ENCODE measurements around the gene ZFPM1. TPM values are rescaled to one million over a fixed set of nuclear protein-coding genes. Genes with fewer than 3 reads are reported as not detected.
A peak's percentile ranks its signal among the peaks of the same experiment; 100 is the strongest.
"Not testable (repeated sequence)": the region's sequence is repeated elsewhere in the genome, so short reads cannot be mapped to it uniquely, and the experiment has no call there.

The ZFPM1 gene
- total and polyA plus RNA-seq, 2 of the 8 experiments (the other 6 are each of a cell fraction or from before 2014, with no cell fraction given) = 0.74 to 4.8 TPM

DNA sequence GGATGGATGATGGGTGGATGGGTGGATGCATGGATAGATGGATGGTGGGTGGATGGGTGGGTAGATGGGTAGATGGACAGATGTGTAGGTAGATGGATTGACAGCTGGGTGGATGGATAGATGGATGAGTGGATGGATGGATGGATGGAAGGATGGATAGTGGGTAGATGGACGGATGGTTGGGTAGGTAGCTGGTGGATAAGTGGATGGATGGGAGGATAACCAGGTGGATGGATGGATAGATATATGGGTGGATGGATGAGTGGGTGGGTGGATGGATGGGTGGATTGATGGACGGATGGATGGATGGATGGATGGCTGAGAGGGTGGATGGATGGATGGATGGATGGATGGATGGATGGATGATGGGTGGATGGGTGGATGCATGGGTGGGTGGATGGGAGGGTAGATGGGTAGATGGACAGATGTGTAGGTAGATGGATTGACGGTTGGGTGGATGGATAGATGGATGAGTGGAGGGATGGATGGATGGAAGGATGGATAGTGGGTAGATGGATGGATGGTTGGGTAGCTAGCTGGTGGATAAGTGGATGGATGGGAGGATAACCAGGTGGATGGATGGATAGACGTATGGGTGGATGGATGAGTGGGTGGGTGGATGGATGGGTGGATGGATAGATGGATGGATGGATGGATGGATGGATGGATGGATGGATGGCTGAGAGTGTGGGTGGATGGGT is 65.5 kb downstream of the ZFPM1 start:
- CTCF ChIA-PET (ENCODE audit: partially characterized antibody) = interaction anchor here (1.1 kb wide), 1 partner anchor 48 kb away, joined by 3 read pairs; no protein-coding TSS in a partner anchor
- H3K79me1 ChIP-seq (ENCODE audit: low read depth, low read length); H2BK120ac ChIP-seq (replicated peaks; ENCODE audit: low read depth, low read length); H3K14ac ChIP-seq (ENCODE audit: insufficient read length); H2BK5ac ChIP-seq (ENCODE audit: low read depth, low read length); FAIRE-seq; H3K27me3 ChIP-seq (replicated peaks in 1 of 4; ENCODE audit: control insufficient read depth in 3 of 4, extremely low read depth in 1 of 4, insufficient read depth in 3 of 4, low read length in 3 of 4); H3K27ac ChIP-seq (ENCODE audit: low read depth, low read length); H3K9me3 ChIP-seq (ENCODE audit: insufficient read depth in 2 of 2, low read depth in 1 of 2, low read length in 1 of 2); H4K5ac ChIP-seq (ENCODE audit: insufficient read length, low read depth, low read length); H3K23ac ChIP-seq (ENCODE audit: insufficient read length); DNase-seq (ENCODE audit: low read depth in 1 of 2, low spot score in 2 of 2); H3K9ac ChIP-seq (replicated peaks in 1 of 4; ENCODE audit: extremely low read depth in 1 of 4, low read depth in 3 of 4, low read length in 3 of 4); H2AFZ ChIP-seq (ENCODE audit: low read length); H3K79me2 ChIP-seq (ENCODE audit: control insufficient read depth in 1 of 2, insufficient read depth in 2 of 2, low read length in 2 of 2); H4K91ac ChIP-seq (replicated peaks; ENCODE audit: insufficient read length, low read length); H2AK5ac ChIP-seq (ENCODE audit: low read depth, low read length); H2BK20ac ChIP-seq (ENCODE audit: low read length); H3K4me1 ChIP-seq (replicated peaks in 1 of 4; ENCODE audit: control insufficient read depth in 3 of 4, insufficient read depth in 4 of 4, low read length in 3 of 4); H3K4me3 ChIP-seq (ENCODE audit: extremely low read depth in 1 of 4, insufficient read depth in 2 of 4, low read depth in 3 of 4, low read length in 4 of 4); POLR2A ChIA-PET (ENCODE audit: partially characterized antibody); H3K18ac ChIP-seq (ENCODE audit: extremely low read depth, low read length); H3K4ac ChIP-seq (replicated peaks; ENCODE audit: insufficient read length, low read depth, low read length); H4K8ac ChIP-seq (ENCODE audit: extremely low read depth, insufficient read depth, low read length); H2BK12ac ChIP-seq (ENCODE audit: low read depth, low read length); H4K20me1 ChIP-seq (replicated peaks in 1 of 2; ENCODE audit: control insufficient read depth in 1 of 2, insufficient read depth in 2 of 2, low read length in 2 of 2); H2BK15ac ChIP-seq (ENCODE audit: low read length); H3K36me3 ChIP-seq (ENCODE audit: control insufficient read depth in 2 of 4, insufficient read depth in 4 of 4, low read length in 3 of 4); H3K4me2 ChIP-seq (ENCODE audit: insufficient read depth in 1 of 2, low read depth in 2 of 2, low read length in 2 of 2): not testable (repeated sequence)
- WGBS, 2 experiments (ENCODE audit: extremely low coverage in 1 of 2, insufficient coverage in 1 of 2, insufficient read length in 1 of 2, insufficient replicate concordance in 2 of 2, low coverage in 1 of 2, low lambda C conversion rate in 2 of 2, missing lambda C conversion rate in 1 of 2) = 79 to 91% methylated on average over 2 to 3 of the region's 4 CpGs
- H3K23me2 ChIP-seq (ENCODE audit: low read depth, low read length) = peaks cover 35% of the 10 kb centered on the region; the same call in 1 of the 2 replicates
- peak overlapping the region; percentile 82 for H3K56ac ChIP-seq (replicated peaks; ENCODE audit: insufficient read length, low read depth, low read length)
